Activated T-helper 1 cell treated with anti-CD3 and anti-CD28 coated beads, Interleukin-12 subunit alpha, Interleukin-12 subunit beta, Interleukin-2, Interleukin-4 antibody, amounts not matched to agents 30 ng/mL and 10 ng/mL and 1 ng/mL, durations not matched to agents 14 hours and 24 hours and 36 hours (primary cell): Measurements from ENCODE around the gene FOXP1. TPM values are rescaled to one million over a fixed set of nuclear protein-coding genes. Genes with fewer than 3 reads are reported as not detected.

Experiments
- DNase-seq: peaks from one replicate; pipeline ENCODE4 v3.0.0; 2021; ENCODE audit warnings: low spot score
- H3K27ac Mint-ChIP-seq: one replicate; pipeline ENCODE4 v1.8.0; 2021; ENCODE audit warnings: mild to moderate bottlenecking, mixed read lengths
- H3K27me3 Mint-ChIP-seq: one replicate; pipeline ENCODE4 v1.8.0; 2022; ENCODE audit warnings: mild to moderate bottlenecking, moderate library complexity, mixed read lengths; ENCODE audit not compliant: insufficient read depth
- H3K36me3 Mint-ChIP-seq: one replicate; pipeline ENCODE4 v1.8.0; 2021; ENCODE audit warnings: low read depth, mixed read lengths
- H3K4me1 Mint-ChIP-seq: one replicate; pipeline ENCODE4 v1.8.0; 2021; ENCODE audit warnings: low read depth, mixed read lengths
- H3K4me3 Mint-ChIP-seq: one replicate; pipeline ENCODE4 v1.8.0; 2021; ENCODE audit warnings: mild to moderate bottlenecking, moderate library complexity, mixed read lengths
- H3K9me3 Mint-ChIP-seq: one replicate; pipeline ENCODE4 v1.8.0; 2021; ENCODE audit warnings: mixed read lengths
- intact Hi-C: fragments of 100-400 bp; cut with micrococcal nuclease; formaldehyde crosslinking; loops from one replicate; pipeline ENCODE4 v1.15.1; 2024
- total RNA-seq: library from RNA; stranded (reverse); gene quantifications from 2 replicates; pipeline ENCODE4 v1.2.3, GENCODE V29; 2022

The FOXP1 gene
- total RNA-seq, 1 donor from 2014 or later, result 97.6 TPM

GRCh38 chr3:71502066-71502625 is 81.4 kb downstream of the FOXP1 start:
- no peaks in the 10 kb centered on the region for H3K9me3 Mint-ChIP-seq
- DNase-seq, result no peak
- H3K4me3 Mint-ChIP-seq, result no peak overlapping the region
- peaks cover 15% of the 10 kb centered on the region for H3K4me1 Mint-ChIP-seq
- peaks cover 17% of the 10 kb centered on the region for H3K27me3 Mint-ChIP-seq
- no peak overlapping the region for H3K27ac Mint-ChIP-seq
- intact Hi-C loops, result no loop called here
- no peaks in the 10 kb centered on the region for H3K36me3 Mint-ChIP-seq

- H3K4me1 Mint-ChIP-seq, result peaks cover 30% of the 10 kb centered on the region
- H3K36me3 Mint-ChIP-seq, result no peaks in the 10 kb centered on the region
- H3K27ac Mint-ChIP-seq, result no peak overlapping the region
- peaks cover 13% of the 10 kb centered on the region for H3K27me3 Mint-ChIP-seq
- H3K9me3 Mint-ChIP-seq, result no peaks in the 10 kb centered on the region
- DNase-seq, result no peak
- H3K4me3 Mint-ChIP-seq, result no peak overlapping the region
- intact Hi-C loops, result no loop called here
These were observed 82.8 kb downstream of the FOXP1 start for GRCh38 chr3:71500696-71501095.

- intact Hi-C loops, result no loop called here
- Mint-ChIP-seq H3K9me3 (no peaks in the 10 kb centered on the region), H3K4me3 (no peak overlapping the region), H3K27me3 (peaks cover 9% of the 10 kb centered on the region), H3K36me3 (no peaks in the 10 kb centered on the region), H3K4me1 (peaks cover 40% of the 10 kb centered on the region), H3K27ac (no peak overlapping the region)
- no peak for DNase-seq
These were observed 84.2 kb downstream of the FOXP1 start for GRCh38 chr3:71499227-71499876.

GRCh38 chr3:71498543-71498942 is 85.0 kb downstream of the FOXP1 start:
- intact Hi-C loops, result no loop called here
- no peak for DNase-seq
- Mint-ChIP-seq H3K27ac (no peak overlapping the region), H3K4me3 (no peak overlapping the region), H3K36me3 (no peaks in the 10 kb centered on the region), H3K27me3 (peaks cover 5% of the 10 kb centered on the region), H3K4me1 (peaks cover 37% of the 10 kb centered on the region), H3K9me3 (no peaks in the 10 kb centered on the region)

- Mint-ChIP-seq H3K27ac (no peak overlapping the region), H3K9me3 (no peaks in the 10 kb centered on the region), H3K4me1 (peaks cover 42% of the 10 kb centered on the region), H3K27me3 (peaks cover 4% of the 10 kb centered on the region), H3K36me3 (no peaks in the 10 kb centered on the region), H3K4me3 (no peak overlapping the region)
- DNase-seq, result no peak
- intact Hi-C loops, result loop anchor here (2.0 kb wide), 1 partner anchor 19 kb away; no protein-coding TSS in a partner anchor
These were observed 85.5 kb downstream of the FOXP1 start for GRCh38 chr3:71497971-71498444.

- Mint-ChIP-seq H3K36me3 (peaks cover 5% of the 10 kb centered on the region), H3K27ac (no peak overlapping the region), H3K9me3 (peaks cover 5% of the 10 kb centered on the region), H3K4me3 (no peak overlapping the region), H3K27me3 (peaks cover 4% of the 10 kb centered on the region), H3K4me1 (peaks cover 48% of the 10 kb centered on the region)
- intact Hi-C loops, result loop anchor here (2.0 kb wide), 1 partner anchor 19 kb away; no protein-coding TSS in a partner anchor
- DNase-seq, result no peak
These were observed 86.1 kb downstream of the FOXP1 start for GRCh38 chr3:71497367-71497897.

GRCh38 chr3:71495708-71496472 is 87.6 kb downstream of the FOXP1 start:
- Mint-ChIP-seq H3K4me1 (peaks cover 57% of the 10 kb centered on the region), H3K27me3 (peaks cover 6% of the 10 kb centered on the region), H3K27ac (peak overlapping the region; percentile 40), H3K4me3 (peak overlapping the region; percentile 22), H3K9me3 (peaks cover 14% of the 10 kb centered on the region), H3K36me3 (peaks cover 13% of the 10 kb centered on the region)
- intact Hi-C loops, result loop anchor here (2.0 kb wide), 1 partner anchor 17 kb away; no protein-coding TSS in a partner anchor
- DNase-seq, result peak; percentile 4

- peaks cover 65% of the 10 kb centered on the region for H3K4me1 Mint-ChIP-seq
- peak overlapping the region; percentile 31 for H3K27ac Mint-ChIP-seq
- peaks cover 10% of the 10 kb centered on the region for H3K27me3 Mint-ChIP-seq
- peaks cover 17% of the 10 kb centered on the region for H3K36me3 Mint-ChIP-seq
- intact Hi-C loops, result loop anchor here (5.0 kb wide), 3 partner anchors 137 to 482 kb away; no protein-coding TSS in a partner anchor
- no peak overlapping the region for H3K4me3 Mint-ChIP-seq
- peaks cover 18% of the 10 kb centered on the region for H3K9me3 Mint-ChIP-seq
- DNase-seq, result no peak
These were observed 89.3 kb downstream of the FOXP1 start for GRCh38 chr3:71494212-71494611.

GRCh38 chr3:71492974-71493771 is 90.4 kb downstream of the FOXP1 start:
- peaks cover 74% of the 10 kb centered on the region for H3K4me1 Mint-ChIP-seq
- H3K4me3 Mint-ChIP-seq, result peak overlapping the region; percentile 73
- peaks cover 18% of the 10 kb centered on the region for H3K9me3 Mint-ChIP-seq
- intact Hi-C loops, result loop anchor here (1.0 to 5.0 kb wide), 8 partner anchors 49 to 481 kb away; no protein-coding TSS in a partner anchor
- peaks cover 10% of the 10 kb centered on the region for H3K27me3 Mint-ChIP-seq
- H3K27ac Mint-ChIP-seq, result peak overlapping the region; percentile 89
- DNase-seq, result peak; percentile 22
- H3K36me3 Mint-ChIP-seq, result peaks cover 17% of the 10 kb centered on the region

- H3K4me3 Mint-ChIP-seq, result peak overlapping the region; percentile 73
- H3K4me1 Mint-ChIP-seq, result peaks cover 78% of the 10 kb centered on the region
- H3K27ac Mint-ChIP-seq, result peak overlapping the region; percentile 45
- DNase-seq, result no peak
- intact Hi-C loops, result loop anchor here (2.0 to 5.0 kb wide), 7 partner anchors 70 to 480 kb away; no protein-coding TSS in a partner anchor
- peaks cover 18% of the 10 kb centered on the region for H3K9me3 Mint-ChIP-seq
- H3K36me3 Mint-ChIP-seq, result peaks cover 17% of the 10 kb centered on the region
- peaks cover 10% of the 10 kb centered on the region for H3K27me3 Mint-ChIP-seq
These were observed 91.0 kb downstream of the FOXP1 start for GRCh38 chr3:71492566-71492965.

GRCh38 chr3:71491154-71491752 is 92.3 kb downstream of the FOXP1 start:
- Mint-ChIP-seq H3K27ac (no peak overlapping the region), H3K36me3 (peaks cover 17% of the 10 kb centered on the region), H3K4me1 (peaks cover 78% of the 10 kb centered on the region), H3K27me3 (peaks cover 11% of the 10 kb centered on the region), H3K4me3 (no peak overlapping the region), H3K9me3 (peaks cover 18% of the 10 kb centered on the region)
- DNase-seq, result no peak
- intact Hi-C loops, result loop anchor here (5.0 kb wide), 3 partner anchors 134 to 479 kb away; no protein-coding TSS in a partner anchor
